Urothelium cell line (cell line): Measurements from ENCODE around the gene ZER1.
"Not testable (repeated sequence)": the region's sequence is repeated elsewhere in the genome, so short reads cannot be mapped to it uniquely, and the experiment has no call there.

ENCODE experiments used
- DNase-seq: peaks from one replicate; pipeline ENCODE4 v3.0.0; 2011; ENCODE audit warnings: low spot score, mixed read lengths
- FAIRE-seq: peaks from 2 replicates; lab custom pipeline; 2011; peaks lifted over from hg19 to GRCh38; lab: Jason Lieb, UNC

Gene ZER1

DNA sequence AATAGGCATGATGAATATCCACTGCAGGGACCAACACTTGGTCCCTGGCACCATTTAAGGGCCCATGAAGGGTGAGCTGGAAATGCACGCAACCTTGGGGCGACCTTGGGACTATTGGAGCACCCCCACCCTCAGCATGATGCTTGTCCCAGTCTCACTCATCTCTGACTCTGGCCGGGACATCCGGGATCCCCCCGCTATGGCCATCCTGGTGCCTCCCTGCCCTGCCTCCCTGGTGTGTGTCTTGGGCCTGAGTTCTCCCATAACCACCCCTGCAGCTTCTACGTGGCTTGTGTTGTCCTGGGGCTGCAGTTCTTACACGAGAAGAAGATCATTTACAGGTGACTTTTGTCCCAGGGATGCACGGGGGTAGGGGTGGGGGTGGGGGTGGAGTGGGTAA is 53.7 kb downstream of the ZER1 start:
- DNase-seq (no peak), FAIRE-seq (no peak)

DNA sequence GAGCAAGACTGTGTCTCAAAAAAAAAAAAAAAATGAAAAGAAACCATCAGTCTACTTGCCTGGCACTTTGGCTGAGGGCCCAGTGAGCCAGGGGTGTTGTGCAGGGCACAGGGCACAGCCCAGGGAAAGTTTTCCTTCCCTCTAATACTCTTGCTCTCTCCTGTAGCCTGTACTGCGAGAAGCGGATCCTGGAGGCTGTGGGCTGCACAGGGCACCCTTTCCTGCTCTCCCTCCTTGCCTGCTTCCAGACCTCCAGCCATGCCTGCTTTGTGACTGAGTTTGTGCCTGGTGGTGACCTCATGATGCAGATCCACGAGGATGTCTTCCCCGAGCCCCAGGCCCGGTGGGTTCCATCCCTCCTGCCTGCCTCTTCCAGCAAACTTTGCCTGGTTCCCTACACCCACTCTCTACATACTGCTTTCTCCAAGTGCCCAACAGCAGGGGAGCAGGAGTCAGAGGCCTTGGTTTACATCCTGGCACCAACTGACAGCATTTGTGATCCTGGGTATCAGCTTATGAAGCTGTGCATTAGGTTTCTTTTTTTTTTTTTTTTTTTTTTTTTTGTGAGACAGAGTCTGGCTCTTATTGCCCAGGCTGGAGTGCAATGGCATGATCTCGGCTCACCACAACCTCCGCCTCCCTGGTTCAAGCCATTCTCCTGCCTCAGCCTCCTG is 55.0 kb downstream of the ZER1 start:
- no peak for FAIRE-seq
- DNase-seq, result no peak

DNA sequence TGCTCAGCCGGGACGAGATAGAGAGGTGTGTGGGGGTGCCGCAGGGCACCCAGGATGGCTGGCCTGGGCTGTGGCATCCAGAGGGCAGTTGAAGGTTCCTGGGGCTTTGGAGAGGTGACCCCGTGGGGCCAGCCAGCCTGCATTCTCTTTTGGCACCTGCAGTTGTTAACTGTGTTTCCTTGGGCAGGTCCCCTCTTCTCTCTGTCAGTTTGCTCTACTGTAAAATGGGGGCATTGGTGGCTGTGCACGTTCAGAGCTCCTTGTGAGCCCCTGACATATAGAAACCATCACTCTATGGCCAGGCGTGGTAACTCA is 56.3 kb downstream of the ZER1 start:
- FAIRE-seq (no peak), DNase-seq (no peak)

DNA sequence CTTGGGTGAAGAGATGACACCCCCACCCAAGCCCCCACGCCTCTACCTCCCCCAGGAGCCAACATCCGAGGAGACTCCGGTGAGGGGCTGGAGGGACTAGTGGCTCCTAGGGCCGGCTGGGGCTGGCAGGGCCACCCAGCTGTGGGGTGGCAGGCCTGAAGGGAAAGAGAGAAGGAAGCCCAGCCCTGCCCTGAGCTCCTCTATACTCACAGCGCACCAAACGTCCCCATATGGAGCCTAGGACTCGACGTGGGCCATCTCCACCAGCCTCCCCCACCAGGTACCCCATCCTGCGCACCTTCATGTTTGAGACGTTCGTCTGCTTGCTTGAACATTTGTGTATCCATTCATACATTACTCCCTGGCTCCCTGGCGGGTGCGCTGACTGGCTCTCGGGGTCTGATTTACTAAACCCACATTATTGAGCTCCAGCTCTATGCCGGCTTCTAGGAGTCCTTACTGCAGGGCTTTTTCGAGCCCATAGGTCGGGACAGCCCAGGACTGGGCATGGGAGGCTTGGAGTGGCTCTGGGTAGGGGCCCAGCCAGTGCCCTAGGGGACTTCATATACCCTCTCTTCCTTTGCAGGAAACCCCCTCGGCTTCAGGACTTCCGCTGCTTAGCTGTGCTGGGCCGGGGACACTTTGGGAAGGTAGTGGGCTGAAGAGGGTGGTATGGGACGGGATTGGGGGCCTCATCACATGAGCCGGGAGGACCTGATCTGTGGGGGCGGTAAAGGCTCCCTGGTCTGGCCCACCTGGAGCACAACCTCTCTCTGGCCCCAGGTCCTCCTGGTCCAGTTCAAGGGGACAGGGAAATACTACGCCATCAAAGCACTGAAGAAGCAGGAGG is 56.9 kb downstream of the ZER1 start:
- no peak for FAIRE-seq
- no peak for DNase-seq

DNA sequence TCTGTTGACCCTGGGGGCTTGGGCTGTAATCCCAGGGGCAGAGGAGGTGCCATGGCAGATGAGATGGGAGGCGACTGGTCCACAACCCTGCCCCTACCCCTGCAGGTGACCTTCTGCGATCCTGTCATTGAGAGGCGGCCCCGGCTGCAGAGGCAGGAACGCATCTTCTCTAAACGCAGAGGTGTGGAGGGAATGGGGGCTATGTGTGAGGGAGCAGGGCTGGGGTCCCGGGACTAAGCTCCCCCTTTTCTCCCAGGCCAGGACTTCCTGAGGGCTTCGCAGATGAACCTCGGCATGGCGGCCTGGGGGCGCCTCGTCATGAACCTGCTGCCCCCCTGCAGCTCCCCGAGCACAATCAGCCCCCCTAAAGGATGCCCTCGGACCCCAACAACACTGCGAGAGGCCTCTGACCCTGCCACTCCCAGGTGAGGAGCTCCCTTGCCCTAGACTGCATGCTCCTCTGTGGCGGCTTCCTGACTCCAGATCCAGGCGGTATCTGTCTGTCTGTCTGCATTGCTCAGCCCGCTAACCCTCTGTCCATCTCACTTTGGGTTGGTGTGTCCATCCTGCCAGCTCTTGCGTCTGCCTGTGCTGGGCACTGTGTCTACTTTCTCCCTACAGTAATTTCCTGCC is 57.7 kb downstream of the ZER1 start:
- DNase-seq, result no peak
- no peak for FAIRE-seq

DNA sequence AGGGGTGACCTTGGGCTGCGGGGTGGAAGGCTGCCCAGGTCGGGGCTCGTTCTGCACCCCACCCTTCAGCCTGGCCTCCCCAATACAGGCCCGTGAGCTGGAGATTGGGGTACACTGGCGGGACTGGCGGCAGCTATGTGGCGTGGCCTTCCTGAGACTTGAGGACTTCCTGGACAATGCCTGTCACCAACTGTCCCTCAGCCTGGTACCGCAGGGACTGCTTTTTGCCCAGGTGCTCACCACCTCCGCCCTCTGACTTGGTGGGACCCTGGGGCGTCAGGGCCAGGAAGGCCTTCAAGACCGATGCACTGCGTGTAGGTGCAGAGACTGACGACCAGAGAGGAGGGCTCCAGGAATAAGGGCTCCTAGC is 58.3 kb downstream of the ZER1 start:
- FAIRE-seq (no peak), DNase-seq (no peak)

DNA sequence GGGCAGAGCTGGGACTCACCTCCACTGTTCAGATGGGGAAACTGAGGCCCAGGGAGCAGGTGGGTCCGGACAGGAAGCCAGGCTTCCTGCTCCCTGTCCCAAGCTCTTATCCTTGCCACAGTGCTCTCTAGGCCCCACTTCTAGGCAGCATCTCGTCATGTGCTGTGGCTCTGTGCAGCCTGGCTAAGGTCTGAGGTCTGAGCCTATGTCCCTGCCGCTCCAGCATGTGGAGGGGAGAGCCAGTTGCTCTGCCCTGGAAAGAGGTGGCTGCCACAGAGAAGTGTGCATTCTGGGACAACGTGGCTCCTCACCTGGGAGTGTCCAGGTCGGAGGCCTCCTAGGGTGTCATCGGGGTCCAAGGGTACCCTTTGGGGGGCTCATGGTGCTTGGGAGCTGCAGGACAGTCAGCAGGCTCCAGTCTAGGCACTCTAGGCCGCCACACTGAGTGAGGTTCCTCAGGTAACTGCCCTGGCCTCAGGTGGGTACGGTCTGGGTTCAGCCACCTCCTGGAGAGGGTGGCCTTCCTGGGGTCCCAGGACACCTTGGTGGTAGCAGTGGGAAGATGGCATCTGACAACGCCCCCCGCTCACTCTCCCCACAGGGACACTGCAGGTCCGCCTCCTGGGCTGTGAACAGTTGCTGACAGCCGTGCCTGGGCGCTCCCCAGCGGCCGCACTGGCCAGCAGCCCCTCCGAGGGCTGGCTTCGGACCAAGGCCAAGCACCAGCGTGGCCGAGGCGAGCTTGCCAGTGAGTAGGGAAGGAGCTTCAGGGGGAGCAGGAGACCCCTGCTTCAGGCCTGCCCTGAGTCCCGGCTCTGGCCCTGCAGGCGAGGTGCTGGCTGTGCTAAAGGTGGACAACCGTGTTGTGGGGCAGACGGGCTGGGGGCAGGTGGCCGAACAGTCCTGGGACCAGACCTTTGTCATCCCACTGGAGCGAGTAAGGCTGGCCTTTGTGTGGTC is 59.0 kb downstream of the ZER1 start:
- DNase-seq, result no peak
- FAIRE-seq, result no peak

DNA sequence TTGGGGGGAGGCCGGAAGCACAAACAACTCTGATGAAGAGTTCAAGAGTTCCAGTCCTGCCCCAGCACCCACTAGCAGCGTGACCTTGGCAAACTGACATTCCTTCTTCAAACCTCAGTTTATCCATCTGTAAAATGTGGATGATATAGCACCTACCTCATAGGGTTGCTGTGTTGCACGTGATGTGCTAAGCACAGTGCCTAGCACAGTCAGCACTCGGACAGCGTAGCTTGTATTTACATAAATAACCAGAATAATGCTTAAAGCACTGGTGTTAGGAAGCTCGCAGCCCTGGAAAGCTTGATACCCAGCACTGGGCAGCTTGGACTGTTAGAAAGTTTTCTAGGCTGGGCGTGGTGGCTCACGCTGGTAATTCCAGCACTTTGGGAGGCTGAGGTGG is 64.3 kb downstream of the ZER1 start:
- FAIRE-seq (no peak), DNase-seq (no peak)

DNA sequence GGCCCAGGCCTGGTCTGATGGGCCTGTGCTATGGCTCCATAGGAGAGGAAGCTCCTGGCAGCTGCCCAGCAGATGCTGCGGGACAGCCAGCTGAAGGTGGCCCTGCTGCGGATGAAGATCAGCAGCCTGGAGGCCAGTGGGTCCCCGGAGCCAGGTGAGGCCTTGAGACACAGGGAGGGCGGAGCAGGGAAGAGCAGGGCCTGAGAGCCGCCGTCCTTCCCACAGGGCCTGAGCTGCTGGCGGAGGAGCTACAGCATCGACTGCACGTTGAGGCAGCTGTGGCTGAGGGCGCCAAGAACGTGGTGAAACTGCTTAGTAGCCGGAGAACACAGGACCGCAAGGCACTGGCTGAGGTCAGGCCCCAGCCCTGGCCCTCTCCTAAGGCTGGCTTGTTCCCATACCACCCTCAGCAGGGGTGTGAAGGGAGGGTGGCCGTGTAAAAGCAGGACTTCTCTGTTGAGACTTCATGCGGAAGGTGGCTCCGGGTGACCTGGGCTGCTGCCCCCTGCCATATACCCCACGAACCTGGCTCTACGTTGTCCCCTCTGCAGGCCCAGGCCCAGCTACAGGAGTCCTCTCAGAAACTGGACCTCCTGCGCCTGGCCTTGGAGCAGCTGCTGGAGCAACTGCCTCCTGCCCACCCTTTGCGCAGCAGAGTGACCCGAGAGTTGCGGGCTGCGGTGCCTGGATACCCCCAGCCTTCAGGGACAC is 64.9 kb downstream of the ZER1 start:
- no peak for FAIRE-seq

DNA sequence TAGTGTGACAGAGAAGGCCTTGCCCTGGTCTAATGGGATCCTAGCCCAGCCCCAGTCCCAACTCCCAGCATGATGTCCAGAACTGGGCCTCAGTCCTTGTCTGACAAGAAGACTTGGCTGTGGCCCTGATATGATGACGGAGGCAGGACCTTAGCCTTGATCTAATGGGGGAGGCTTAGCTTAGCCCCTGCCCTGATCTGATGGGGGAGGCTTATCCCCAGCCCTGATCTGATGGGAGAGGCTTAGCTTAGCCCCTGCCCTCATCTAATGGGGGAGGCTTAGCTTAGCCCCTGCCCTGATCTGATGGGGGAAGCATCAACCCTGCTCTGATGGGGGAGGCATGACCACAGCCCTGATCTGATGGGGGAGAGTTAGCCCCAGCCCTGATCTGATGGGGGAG is 65.7 kb downstream of the ZER1 start:
- FAIRE-seq (no peak), DNase-seq (no peak)

More for the DNA sequence above, 64.9 kb downstream of the ZER1 start:
- no peak for DNase-seq

DNA sequence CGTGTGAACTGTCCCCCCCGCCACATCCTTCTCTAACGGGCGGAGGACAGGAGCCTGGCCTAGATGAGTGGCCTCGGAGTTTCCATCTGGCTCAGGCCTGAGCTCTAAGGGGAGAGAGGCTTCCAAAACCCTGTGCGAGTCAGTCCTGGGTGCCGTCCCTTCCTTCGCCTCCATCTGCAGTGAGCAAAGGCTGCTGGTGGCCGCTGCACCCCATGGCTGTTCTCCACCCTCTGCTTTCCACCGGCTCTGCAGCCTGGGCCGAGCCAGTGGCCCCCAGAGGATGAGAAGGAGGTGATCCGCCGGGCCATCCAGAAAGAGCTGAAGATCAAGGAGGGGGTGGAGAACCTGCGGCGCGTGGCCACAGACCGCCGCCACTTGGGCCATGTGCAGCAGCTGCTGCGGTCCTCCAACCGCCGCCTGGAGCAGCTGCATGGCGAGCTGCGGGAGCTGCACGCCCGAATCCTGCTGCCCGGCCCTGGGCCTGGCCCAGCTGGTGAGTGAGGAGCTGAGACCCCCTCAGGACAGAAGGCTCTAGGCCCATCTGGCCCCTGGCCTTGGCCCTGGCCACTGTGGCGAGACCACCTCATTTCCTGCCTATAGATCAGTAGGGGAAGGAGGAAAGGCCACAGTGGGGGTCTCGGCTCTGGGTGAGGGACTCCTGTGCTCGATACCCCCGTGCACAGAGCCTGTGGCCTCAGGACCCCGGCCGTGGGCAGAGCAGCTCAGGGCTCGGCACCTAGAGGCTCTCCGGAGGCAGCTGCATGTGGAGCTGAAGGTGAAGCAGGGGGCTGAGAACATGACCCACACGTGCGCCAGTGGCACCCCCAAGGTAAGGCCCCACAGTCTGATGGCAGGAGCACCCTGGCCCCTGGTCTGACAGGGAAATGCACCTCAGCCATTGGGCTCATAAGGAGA is 66.4 kb downstream of the ZER1 start:
- no peak for DNase-seq

DNA sequence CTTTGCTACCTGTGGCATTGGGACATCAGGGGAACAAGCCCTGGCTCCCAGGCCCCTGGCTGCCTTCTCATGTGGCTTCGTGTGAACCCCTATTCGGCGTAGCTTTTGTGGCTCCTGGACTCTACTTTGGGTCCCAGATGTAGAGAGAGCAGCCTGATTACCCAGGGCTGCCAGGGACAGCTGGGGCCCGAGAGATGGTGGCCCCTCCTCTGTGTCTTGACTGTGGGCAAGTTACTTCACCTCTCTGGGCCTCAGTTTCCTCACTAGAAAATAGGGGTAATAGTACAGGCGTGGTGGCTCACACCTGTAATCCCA is 67.4 kb downstream of the ZER1 start:
- no peak for FAIRE-seq

More for the DNA sequence above, 66.4 kb downstream of the ZER1 start:
- no peak for FAIRE-seq

DNA sequence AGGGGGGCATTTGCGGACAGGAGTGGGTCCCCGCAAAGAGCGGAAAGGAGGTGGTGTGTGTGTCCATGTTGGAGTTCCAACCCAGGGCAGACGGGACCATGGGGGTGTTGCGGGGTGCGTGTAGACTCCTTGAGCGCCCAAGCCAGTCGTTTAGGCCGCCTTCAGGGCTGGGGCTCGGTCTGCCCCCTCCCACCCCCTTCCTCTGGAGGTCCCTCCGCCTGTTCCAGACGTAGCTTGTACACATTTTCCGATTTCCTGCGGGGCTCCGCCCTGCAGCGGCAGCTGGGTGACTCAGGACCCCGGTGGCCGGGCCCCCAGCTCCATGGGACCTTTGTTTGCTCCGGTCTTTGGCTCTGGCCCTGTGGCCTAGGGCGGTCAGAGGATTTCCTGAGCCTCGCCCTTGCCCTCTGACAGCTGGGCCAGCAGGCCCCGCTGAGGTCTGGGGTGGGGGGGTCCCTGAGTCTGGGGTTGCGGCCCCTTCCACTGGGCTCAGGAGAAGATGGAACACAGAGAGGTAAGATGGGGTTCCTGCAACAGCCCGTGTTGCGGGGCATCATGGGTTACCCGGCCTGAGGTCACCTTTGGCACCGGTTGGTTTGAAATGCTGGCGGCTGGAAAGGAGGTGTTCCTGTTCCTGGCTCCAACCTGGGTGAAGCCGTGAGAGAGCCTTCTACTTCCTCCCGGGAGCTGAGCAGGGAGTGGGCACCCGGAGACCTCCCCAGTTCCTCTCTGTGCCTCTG is 67.9 kb downstream of the ZER1 start:
- DNase-seq (no peak), FAIRE-seq (no peak)

More for the DNA sequence above, 67.4 kb downstream of the ZER1 start:
- DNase-seq, result no peak

DNA sequence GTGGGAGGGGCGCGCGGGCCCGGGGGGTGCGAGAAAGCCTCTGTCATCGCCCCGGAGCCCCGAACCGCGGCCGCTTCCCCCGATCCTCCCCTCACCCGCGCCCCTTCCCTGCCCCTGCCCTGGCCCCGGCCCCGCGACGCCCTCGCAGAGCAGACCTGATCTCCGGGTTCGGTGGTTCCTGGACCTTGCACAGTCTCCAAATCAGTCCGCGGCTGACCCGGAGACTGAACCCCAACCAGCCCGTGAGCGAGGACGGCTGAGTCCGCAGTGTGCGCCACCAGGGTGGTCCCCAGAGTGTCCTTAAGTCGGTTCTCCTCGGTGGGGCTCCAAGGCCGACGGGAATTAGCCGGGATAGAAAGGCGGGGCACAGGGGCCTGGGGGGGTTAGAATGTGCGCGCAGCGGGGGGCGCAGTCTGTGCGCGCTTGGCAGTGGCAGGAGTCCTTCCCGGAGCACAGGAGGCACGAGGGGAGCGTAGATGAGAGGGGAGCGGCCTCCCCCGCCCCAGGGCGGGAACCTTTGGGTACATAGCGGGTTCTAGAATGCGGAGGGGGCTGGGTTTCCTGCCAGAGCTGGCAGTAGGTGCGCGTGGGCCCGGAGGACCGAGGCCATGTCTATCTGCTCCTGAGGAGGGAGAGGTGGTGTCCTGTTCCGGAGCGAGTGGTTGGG is 68.6 kb downstream of the ZER1 start:
- peak; percentile 22 for DNase-seq
- FAIRE-seq, result no peak

DNA sequence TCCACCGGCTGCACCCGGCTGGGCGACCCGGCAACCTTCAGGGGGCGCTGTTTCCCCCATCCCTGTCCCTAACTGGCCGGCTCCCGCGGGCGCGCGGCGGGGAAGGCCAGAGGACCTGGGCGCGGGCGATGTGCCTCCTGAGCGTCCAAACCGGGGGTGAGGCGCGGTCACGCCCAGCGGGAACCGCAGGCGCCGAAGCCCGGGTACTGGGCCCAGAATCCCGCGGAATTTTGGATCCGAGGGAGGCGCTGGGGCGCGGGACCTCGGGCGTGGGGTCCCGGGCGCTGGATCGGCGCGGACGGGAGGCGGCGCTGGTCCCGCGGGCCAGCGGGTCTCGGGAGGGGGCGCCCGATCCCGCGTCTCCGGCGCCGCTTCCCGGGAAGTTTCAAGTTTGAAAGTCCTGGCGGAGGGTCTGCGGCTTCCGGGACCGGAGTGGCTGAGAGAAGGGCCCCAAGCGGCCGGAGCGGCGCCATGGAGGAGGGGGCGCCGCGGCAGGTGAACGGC is 69.2 kb downstream of the ZER1 start, which contains the start of gene PKN3:
Gene PKN3, plus strand, starts transcription at position 59 of the 504 bp plus-strand sequence. Its CDS starts 413 bp downstream, at position 472.
- no peak for FAIRE-seq
- DNase-seq, result peak; percentile 92

DNA sequence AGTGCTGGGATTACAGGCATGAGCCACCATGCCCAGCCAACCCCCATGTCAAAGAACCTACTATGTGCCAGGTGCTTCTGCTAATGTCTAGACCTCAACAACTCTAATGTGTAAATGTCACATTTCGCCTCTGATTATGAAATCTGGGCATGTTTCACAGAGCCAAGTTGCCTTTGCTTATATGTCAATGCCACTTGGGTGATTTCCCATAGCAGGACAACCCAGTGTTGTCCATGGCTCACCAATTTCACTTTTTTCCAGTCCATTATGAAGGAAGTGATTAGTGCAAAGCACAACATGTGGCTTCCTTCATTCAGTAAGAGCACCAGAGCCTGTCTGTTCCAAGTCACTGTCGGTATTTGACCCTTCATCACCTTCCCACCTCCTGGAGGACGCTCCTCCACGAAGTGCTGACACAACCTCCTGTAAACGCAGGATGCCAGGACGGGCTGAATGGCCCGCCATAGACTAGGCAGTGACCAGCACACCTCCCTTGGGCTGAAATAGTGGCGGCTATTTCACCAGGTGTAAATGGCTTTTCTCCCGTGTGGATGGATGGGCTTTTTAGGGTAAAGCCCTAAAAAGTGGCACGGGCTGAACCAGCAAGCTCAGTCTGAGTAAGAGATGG is 70.4 kb downstream of the ZER1 start:
- FAIRE-seq (no peak), DNase-seq (no peak)

DNA sequence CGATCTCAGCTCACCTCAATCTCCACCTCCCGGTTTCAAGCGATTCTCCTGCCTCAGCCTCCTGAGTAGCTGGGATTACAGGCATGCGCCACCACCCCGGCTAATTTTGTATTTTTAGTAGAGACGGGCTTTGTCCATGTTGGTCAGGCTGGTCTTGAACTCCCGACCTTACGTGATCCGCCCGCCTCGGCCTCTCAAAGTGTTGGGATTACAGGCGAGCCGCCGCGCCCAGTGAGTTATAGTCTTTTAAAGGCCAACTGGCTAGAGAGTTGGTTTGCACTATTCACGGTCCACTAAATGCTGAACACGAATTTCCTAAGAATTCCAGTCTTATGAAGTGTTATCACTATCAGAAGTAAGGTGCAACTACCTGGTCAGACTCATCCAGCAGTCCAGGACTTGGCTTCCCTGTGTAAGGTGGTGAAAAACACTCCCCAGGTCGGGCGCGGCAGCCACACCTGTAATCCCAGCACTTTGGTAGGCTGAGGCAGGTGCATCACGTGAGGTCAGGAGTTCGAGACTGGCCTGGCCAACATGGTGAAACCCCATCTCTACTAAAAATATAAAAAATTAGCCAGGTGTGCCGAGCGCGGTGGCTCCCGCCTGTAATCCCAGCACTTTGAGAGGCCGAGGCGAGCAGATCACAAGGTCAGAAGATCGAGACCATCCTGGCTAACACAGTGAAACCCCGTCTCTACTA is 72.5 kb downstream of the ZER1 start:
- FAIRE-seq, DNase-seq: not testable (repeated sequence)
